HG02678 (cell line): ENCODE measurements around the gene PAK2.
"Not testable (repeated sequence)": the region's sequence is repeated elsewhere in the genome, so short reads cannot be mapped to it uniquely, and the experiment has no call there.

Experiments
- ATAC-seq: cut with Tn5 transposase; IDR thresholded peaks from one replicate; pipeline ENCODE4 v1.9.1; 2021; ENCODE audit warnings: mild to moderate bottlenecking, moderate library complexity; ENCODE audit not compliant: unreplicated experiment

The PAK2 gene

GRCh38 chr3:196735751-196736150 lies 3.9 kb upstream of the PAK2 start:
- ATAC-seq, result no peak

GRCh38 chr3:196736670-196737374 lies 2.8 kb upstream of the PAK2 start:
- ATAC-seq, result no peak

GRCh38 chr3:196737655-196738054 lies 2.0 kb upstream of the PAK2 start:
- no peak for ATAC-seq

- no peak for ATAC-seq
Observed at GRCh38 chr3:196740481-196741248, 1.0 kb downstream of the PAK2 start.

GRCh38 chr3:196741249-196741889 lies 1.7 kb downstream of the PAK2 start:
- ATAC-seq, result no peak

GRCh38 chr3:196743569-196743968 lies 3.9 kb downstream of the PAK2 start:
- ATAC-seq, result not testable (repeated sequence)

GRCh38 chr3:196749125-196749524 lies 9.5 kb downstream of the PAK2 start:
- ATAC-seq, result no peak

GRCh38 chr3:196753201-196753600 lies 13.5 kb downstream of the PAK2 start:
- ATAC-seq, result no peak

- no peak for ATAC-seq
Observed at GRCh38 chr3:196754091-196754981, 14.7 kb downstream of the PAK2 start.

- no peak for ATAC-seq
Observed at GRCh38 chr3:196756732-196757131, 17.1 kb downstream of the PAK2 start.

- no peak for ATAC-seq
Observed at GRCh38 chr3:196757876-196758739, 18.5 kb downstream of the PAK2 start.

GRCh38 chr3:196763179-196763578 lies 23.5 kb downstream of the PAK2 start:
- no peak for ATAC-seq

- ATAC-seq, result no peak
Observed at GRCh38 chr3:196765454-196765853, 25.8 kb downstream of the PAK2 start.

- no peak for ATAC-seq
Observed at GRCh38 chr3:196771067-196771466, 31.4 kb downstream of the PAK2 start.

- ATAC-seq, result peak; percentile 45
Observed at GRCh38 chr3:196772102-196772501, 32.4 kb downstream of the PAK2 start.

- ATAC-seq, result no peak
Observed at GRCh38 chr3:196772897-196773296, 33.2 kb downstream of the PAK2 start.

- ATAC-seq, result no peak
Observed at GRCh38 chr3:196774191-196774820, 34.6 kb downstream of the PAK2 start.

- no peak for ATAC-seq
Observed at GRCh38 chr3:196774848-196775422, 35.3 kb downstream of the PAK2 start.

- ATAC-seq, result no peak
Observed at GRCh38 chr3:196775938-196776337, 36.3 kb downstream of the PAK2 start.
